ENCODE results near the gene SNX19.

The SNX19 gene

GRCh38 chr11:130832566-130833425, 83.5 kb downstream of the SNX19 start:
- ChIA-PET POLR2A (ENCODE audit: low non-redundant PET) (no interaction called here), CTCF (no interaction called here)
- no peak for TF ChIP-seq CTCF (conservative IDR thresholded peaks at IDR 0.05; ENCODE audit: low read depth)
- DNase-seq (ENCODE audit: low spot score): no peak
- H3K27ac ChIP-seq: no peak overlapping the region

GRCh38 chr11:130831976-130832375, 84.3 kb downstream of the SNX19 start:
- POLR2A ChIA-PET (ENCODE audit: low non-redundant PET): no interaction called here
- H3K27ac ChIP-seq: no peak overlapping the region
- TF ChIP-seq CTCF (conservative IDR thresholded peaks at IDR 0.05; ENCODE audit: low read depth): no peak
- no peak for DNase-seq (ENCODE audit: low spot score)
- CTCF ChIA-PET: no interaction called here

- H3K27ac ChIP-seq: no peak overlapping the region
- TF ChIP-seq CTCF (conservative IDR thresholded peaks at IDR 0.05; ENCODE audit: low read depth): no peak
- peak; percentile 15 for DNase-seq (ENCODE audit: low spot score)
- ChIA-PET CTCF (interaction anchor here (0.6 kb wide), 1 partner anchor 13 kb away, joined by 4 read pairs; no protein-coding TSS in a partner anchor), POLR2A (ENCODE audit: low non-redundant PET) (no interaction called here)
Observed at GRCh38 chr11:130831506-130831905, 84.8 kb downstream of the SNX19 start.

GRCh38 chr11:130830566-130830965, 85.7 kb downstream of the SNX19 start:
- CTCF ChIA-PET: interaction anchor here (0.5 to 0.9 kb wide), 2 partner anchors 393 to 396 kb away, joined by 3 to 4 read pairs; no protein-coding TSS in a partner anchor
- POLR2A ChIA-PET (ENCODE audit: low non-redundant PET): no interaction called here
- no peak for TF ChIP-seq CTCF (conservative IDR thresholded peaks at IDR 0.05; ENCODE audit: low read depth)
- no peak for DNase-seq (ENCODE audit: low spot score)
- no peak overlapping the region for H3K27ac ChIP-seq

- DNase-seq (ENCODE audit: low spot score): no peak
- H3K27ac ChIP-seq: no peak overlapping the region
- ChIA-PET POLR2A (ENCODE audit: low non-redundant PET) (no interaction called here), CTCF (interaction anchor here (0.5 to 0.9 kb wide), 2 partner anchors 393 to 395 kb away, joined by 3 to 4 read pairs; no protein-coding TSS in a partner anchor)
- TF ChIP-seq CTCF (conservative IDR thresholded peaks at IDR 0.05; ENCODE audit: low read depth): no peak
Observed at GRCh38 chr11:130829920-130830511, 86.3 kb downstream of the SNX19 start.

GRCh38 chr11:130828741-130829140, 87.5 kb downstream of the SNX19 start:
- H3K27ac ChIP-seq: no peak overlapping the region
- ChIA-PET POLR2A (ENCODE audit: low non-redundant PET) (no interaction called here), CTCF (interaction anchor here (0.6 to 2.0 kb wide), 3 partner anchors 33 to 394 kb away, joined by 3 to 10 read pairs (median 9); no protein-coding TSS in a partner anchor)
- TF ChIP-seq CTCF (conservative IDR thresholded peaks at IDR 0.05; ENCODE audit: low read depth): no peak
- DNase-seq (ENCODE audit: low spot score): no peak
